GM19240 (cell line): ENCODE results near the gene ZSWIM4.

Experiments used
- DNase-seq: peaks from one replicate; pipeline ENCODE4 v3.0.0; 2011; ENCODE audit warnings: low spot score; ENCODE audit not compliant: insufficient read length

Gene ZSWIM4

GRCh38 chr19:13808856-13809255 lies 13.6 kb downstream of the ZSWIM4 start:
- DNase-seq, result no peak

GRCh38 chr19:13812544-13812943 lies 17.3 kb downstream of the ZSWIM4 start:
- DNase-seq, result no peak

GRCh38 chr19:13813147-13813546 lies 17.9 kb downstream of the ZSWIM4 start:
- no peak for DNase-seq

- DNase-seq, result no peak
Measured at GRCh38 chr19:13814550-13814949, 19.3 kb downstream of the ZSWIM4 start.

- no peak for DNase-seq
Measured at GRCh38 chr19:13817018-13817614, 21.9 kb downstream of the ZSWIM4 start.

- DNase-seq, result no peak
Measured at GRCh38 chr19:13817615-13818371, 22.6 kb downstream of the ZSWIM4 start.

- DNase-seq, result no peak
Measured at GRCh38 chr19:13819238-13819637, 24.0 kb downstream of the ZSWIM4 start.

GRCh38 chr19:13821292-13821691 lies 26.0 kb downstream of the ZSWIM4 start:
- no peak for DNase-seq

GRCh38 chr19:13823256-13823655 lies 28.0 kb downstream of the ZSWIM4 start:
- no peak for DNase-seq

GRCh38 chr19:13823901-13824300 lies 28.7 kb downstream of the ZSWIM4 start:
- no peak for DNase-seq

- DNase-seq, result no peak
Measured at GRCh38 chr19:13824703-13825102, 29.5 kb downstream of the ZSWIM4 start.

- DNase-seq, result no peak
Measured at GRCh38 chr19:13825489-13826441, 30.5 kb downstream of the ZSWIM4 start.

- DNase-seq, result no peak
Measured at GRCh38 chr19:13826652-13827235, 31.5 kb downstream of the ZSWIM4 start.

GRCh38 chr19:13827656-13828055 lies 32.4 kb downstream of the ZSWIM4 start:
- DNase-seq, result no peak

GRCh38 chr19:13830114-13830740 lies 35.0 kb downstream of the ZSWIM4 start:
- no peak for DNase-seq

GRCh38 chr19:13830741-13831536 lies 35.7 kb downstream of the ZSWIM4 start:
- no peak for DNase-seq

GRCh38 chr19:13831537-13832467 lies 36.6 kb downstream of the ZSWIM4 start:
- DNase-seq, result no peak

GRCh38 chr19:13833330-13834243 lies 38.3 kb downstream of the ZSWIM4 start:
- DNase-seq, result peak; percentile 97
